HFF-Myc (cell line): Measurements from ENCODE around the gene PDK2.

Source experiments
- DNase-seq: peaks from one replicate; pipeline ENCODE4 v3.0.0-alpha.2; 2011; ENCODE audit warnings: low read depth; ENCODE audit errors: extremely low read depth
- H3K4me3 ChIP-seq: replicated peaks from 2 replicates; pipeline ENCODE4 v1.5.1; 2011; ENCODE audit warnings: low read depth, mild to moderate bottlenecking, control low read depth, low read length
- CTCF ChIP-seq: IDR thresholded peaks from 2 replicates; pipeline ENCODE4 v1.5.1; 2012; ENCODE audit warnings: mild to moderate bottlenecking, low read depth, low read length, control low read depth; ENCODE audit errors: missing control alignments

PDK2 gene

GRCh38 chr17:50093246-50093645 lies 1.9 kb upstream of the PDK2 start:
- TF ChIP-seq CTCF: no peak
- no peak overlapping the region for H3K4me3 ChIP-seq
- DNase-seq: no peak

GRCh38 chr17:50093807-50094206 lies 1.3 kb upstream of the PDK2 start:
- TF ChIP-seq CTCF: no peak
- H3K4me3 ChIP-seq: no peak overlapping the region
- DNase-seq: no peak

DNA sequence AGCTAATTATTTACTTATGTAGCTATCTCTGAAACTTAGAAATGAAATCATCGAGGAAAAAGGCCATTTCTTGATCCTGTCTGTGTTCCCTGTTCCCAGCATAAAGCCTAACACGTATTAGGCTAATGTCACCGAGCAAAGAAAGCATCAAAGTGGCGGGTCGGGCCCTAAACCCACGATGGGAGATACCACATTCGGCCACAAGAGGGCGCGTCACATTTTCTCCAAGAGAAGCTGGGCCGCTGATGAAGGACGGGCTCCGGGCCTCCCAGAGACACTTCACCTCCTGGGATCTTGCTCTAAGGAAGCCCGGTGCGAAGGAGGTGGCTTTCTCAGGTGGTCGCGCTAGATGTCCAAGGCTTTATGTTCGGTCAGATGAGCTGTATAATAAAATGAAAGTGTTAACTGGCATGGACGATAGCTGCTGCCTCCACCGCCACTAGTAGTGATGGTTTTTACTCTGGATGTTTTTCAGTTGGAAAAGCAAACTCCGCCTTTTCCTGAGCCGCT lies 853 bp upstream of the PDK2 start:
- H3K4me3 ChIP-seq: peak overlapping the region; percentile 63
- peak; percentile 83 for TF ChIP-seq CTCF
- peak; percentile 72 for DNase-seq

DNA sequence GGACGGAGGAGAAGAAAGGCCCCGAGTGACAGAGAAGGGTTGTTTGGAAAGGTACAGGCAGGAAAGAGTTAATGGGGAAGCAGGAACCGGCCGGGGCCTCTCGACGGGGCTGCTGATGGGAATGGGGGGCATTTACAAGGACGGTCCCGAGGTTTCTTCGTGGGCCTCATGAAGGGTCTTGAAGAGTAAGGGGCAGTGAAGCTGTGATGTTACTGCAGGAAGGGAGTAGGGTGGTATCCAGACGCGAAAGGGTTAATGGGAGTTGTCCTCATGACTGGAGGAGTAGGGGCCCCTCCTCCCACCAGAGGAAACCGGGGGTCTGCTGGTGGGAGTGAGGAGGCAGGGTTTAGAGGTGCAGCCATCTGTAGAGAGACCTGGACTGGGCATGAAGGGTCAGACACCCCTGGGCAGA lies 481 bp downstream of the PDK2 start:
- no peak for DNase-seq
- peak overlapping the region; percentile 63 for H3K4me3 ChIP-seq
- no peak for TF ChIP-seq CTCF

- peak overlapping the region; percentile 63 for H3K4me3 ChIP-seq
- TF ChIP-seq CTCF: no peak
- no peak for DNase-seq
Observed at GRCh38 chr17:50096092-50096491, 941 bp downstream of the PDK2 start.

DNA sequence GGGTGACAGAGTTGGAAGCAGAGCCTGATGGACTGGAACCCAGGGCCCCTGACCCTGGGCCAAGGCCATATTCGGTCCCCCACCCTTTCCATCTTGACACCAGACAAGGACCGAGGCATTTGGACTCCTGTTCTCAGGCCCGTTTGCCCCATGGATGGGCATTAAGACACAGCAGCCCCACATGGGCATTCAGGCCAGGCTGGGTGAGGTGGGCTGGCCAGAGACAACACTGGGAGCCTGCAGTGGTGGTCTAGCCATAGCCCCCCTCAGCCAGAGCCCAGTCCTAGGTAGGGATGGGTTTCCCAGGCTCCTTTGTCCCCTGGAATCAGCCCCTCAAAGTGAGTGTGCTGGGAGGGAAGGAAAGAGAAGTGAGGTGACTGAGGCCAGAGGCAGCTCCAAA lies 1.6 kb downstream of the PDK2 start:
- no peak for DNase-seq
- no peak overlapping the region; the same call in 1 of the 2 replicates for H3K4me3 ChIP-seq
- TF ChIP-seq CTCF: no peak

DNA sequence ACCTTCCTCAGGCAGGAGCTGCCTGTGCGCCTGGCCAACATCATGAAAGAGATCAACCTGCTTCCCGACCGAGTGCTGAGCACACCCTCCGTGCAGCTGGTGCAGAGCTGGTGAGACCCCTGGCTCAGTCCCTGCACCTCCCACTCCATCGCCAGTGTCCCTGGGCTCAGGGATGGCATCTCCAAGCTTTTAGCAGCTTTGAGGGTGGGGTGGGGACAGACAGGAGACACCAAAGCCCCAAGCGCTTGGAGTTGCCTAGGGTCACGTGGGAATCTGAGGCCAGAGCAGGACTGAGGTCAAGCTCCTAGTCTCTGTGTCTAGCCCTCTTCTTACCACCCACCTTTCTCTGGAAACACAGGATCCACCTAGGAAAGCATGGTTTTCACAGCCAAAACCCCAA lies 2.3 kb downstream of the PDK2 start:
- TF ChIP-seq CTCF: no peak
- H3K4me3 ChIP-seq: no peak overlapping the region
- DNase-seq: no peak
